HEK293 (cell line): ENCODE measurements around the gene RNASE3.
"Not testable (repeated sequence)": the region's sequence is repeated elsewhere in the genome, so short reads cannot be mapped to it uniquely, and the experiment has no call there.

Experiments
- CTCF ChIA-PET: fragments of 350-600 bp; formaldehyde crosslinking; extraction: SDS; loops from one replicate; lab custom pipeline; 2021; ENCODE audit warnings: antibody characterized with exemption; lab: Yijun Ruan, JAX
- POLR2A ChIA-PET: fragments of 300-600 bp; formaldehyde crosslinking; extraction: SDS; loops from one replicate; lab custom pipeline; 2020; ENCODE audit warnings: antibody characterized with exemption, inconsistent platforms; lab: Yijun Ruan, JAX
- H3K27ac ChIP-seq: fragments of 200-500 bp; sonication (Bioruptor generic); 2 replicates; pipeline ENCODE4 v1.5.1; 2014; ENCODE audit warnings: low read depth, low read length, control low read depth, inconsistent platforms; ENCODE audit errors: extremely low read depth
- H3K36me3 ChIP-seq, 2 experiments: fragments of 200-500 bp in 1 of 2; sonication (Bioruptor generic) in 1 of 2; 1 replicate in 1 of 2; 2 replicates in 1 of 2; pipeline ENCODE4 v1.5.1; 2014 to 2017; ENCODE audit warnings: inconsistent platforms in 2 of 2, low read length in 2 of 2; ENCODE audit not compliant: control insufficient read depth in 2 of 2, insufficient read depth in 1 of 2
- H3K4me1 ChIP-seq: fragments of 200-500 bp; sonication (Bioruptor generic); 2 replicates; pipeline ENCODE4 v1.5.1; 2014; ENCODE audit warnings: mild to moderate bottlenecking, low read length, inconsistent platforms; ENCODE audit not compliant: control insufficient read depth, insufficient read depth
- H3K4me3 ChIP-seq: 2 replicates; pipeline ENCODE4 v1.5.1; 2011; ENCODE audit warnings: low read depth, mild to moderate bottlenecking, control low read depth, low read length, moderate library complexity
- H3K9me3 ChIP-seq: fragments of 200-500 bp; sonication (Bioruptor generic); 2 replicates; pipeline ENCODE4 v1.5.1; 2014; ENCODE audit warnings: low read depth, low read length, inconsistent platforms; ENCODE audit not compliant: control insufficient read depth, insufficient read depth
- KLF1 ChIP-seq: fragments of 450-650 bp; formaldehyde crosslinking; IDR thresholded peaks from 2 replicates; pipeline ENCODE4 v1.5.1; 2016; ENCODE audit warnings: missing biosample characterization, missing genetic modification characterization
- KLF7 ChIP-seq: fragments of 450-650 bp; formaldehyde crosslinking; IDR thresholded peaks from 2 replicates; pipeline ENCODE4 v1.5.1; 2016; ENCODE audit warnings: missing biosample characterization, missing genetic modification characterization, borderline replicate concordance
- RBAK ChIP-seq: fragments of 450-650 bp; formaldehyde crosslinking; IDR thresholded peaks from 2 replicates; pipeline ENCODE4 v1.5.1; 2016; ENCODE audit warnings: missing biosample characterization, missing genetic modification characterization
- ZFHX2 ChIP-seq: fragments of 450-650 bp; formaldehyde crosslinking; conservative IDR thresholded peaks from 2 replicates; pipeline ENCODE4 v1.5.1; 2016; ENCODE audit warnings: missing biosample characterization, missing genetic modification characterization
- ZIC2 ChIP-seq: fragments of 450-650 bp; formaldehyde crosslinking; IDR thresholded peaks from 2 replicates; pipeline ENCODE4 v1.5.1; 2016; ENCODE audit warnings: missing biosample characterization, missing genetic modification characterization
- ZNF169 ChIP-seq: fragments of 450-650 bp; formaldehyde crosslinking; IDR thresholded peaks from 2 replicates; pipeline ENCODE4 v1.5.1; 2016; ENCODE audit warnings: missing biosample characterization, missing genetic modification characterization
- ZNF24 ChIP-seq: fragments of 450-650 bp; formaldehyde crosslinking; IDR thresholded peaks from 2 replicates; pipeline ENCODE4 v1.5.1; 2016; ENCODE audit warnings: missing biosample characterization, missing genetic modification characterization
- ZNF555 ChIP-seq: fragments of 450-650 bp; formaldehyde crosslinking; conservative IDR thresholded peaks from 2 replicates; pipeline ENCODE4 v1.5.1; 2017; ENCODE audit warnings: missing biosample characterization, mild to moderate bottlenecking, missing genetic modification characterization, inconsistent platforms
- ZNF626 ChIP-seq: fragments of 450-650 bp; sonication (Bioruptor Pico); formaldehyde crosslinking; IDR thresholded peaks from 2 replicates; pipeline ENCODE4 v1.5.1; 2018; ENCODE audit warnings: missing biosample characterization, missing genetic modification characterization, inconsistent platforms
- ZNF707 ChIP-seq: fragments of 450-650 bp; formaldehyde crosslinking; IDR thresholded peaks from 2 replicates; pipeline ENCODE4 v1.5.1; 2016; ENCODE audit warnings: missing biosample characterization, missing genetic modification characterization
- ZSCAN4 ChIP-seq: fragments of 450-650 bp; formaldehyde crosslinking; IDR thresholded peaks from 2 replicates; pipeline ENCODE4 v1.5.1; 2017; ENCODE audit warnings: missing biosample characterization, missing genetic modification characterization

Gene RNASE3

GRCh38 chr14:20907214-20907613 lies 16.0 kb downstream of the RNASE3 start:
- POLR2A ChIA-PET = no interaction called here

DNA sequence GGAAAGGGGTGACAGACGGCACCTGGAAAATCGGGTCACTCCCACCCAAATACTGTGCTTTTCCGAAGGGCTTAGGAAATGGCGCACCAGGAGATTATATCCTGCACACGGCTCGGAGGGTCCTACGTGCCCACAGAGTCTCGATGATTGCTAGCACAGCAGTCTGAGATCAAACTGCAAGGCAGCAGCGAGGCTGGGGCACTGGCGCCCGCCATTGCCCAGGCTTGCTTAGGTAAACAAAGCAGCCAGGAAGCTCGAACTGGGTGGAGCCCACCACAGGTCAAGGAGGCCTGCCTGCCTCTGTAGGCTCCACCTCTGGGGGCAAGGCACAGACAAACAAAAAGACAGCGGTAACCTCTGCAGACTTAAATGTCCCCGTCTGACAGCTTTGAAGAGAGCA lies 19.6 kb downstream of the RNASE3 start:
- H3K4me3 ChIP-seq, CTCF ChIA-PET, H3K36me3 ChIP-seq, H3K27ac ChIP-seq, H3K9me3 ChIP-seq, POLR2A ChIA-PET, H3K4me1 ChIP-seq: not testable (repeated sequence)

More at GRCh38 chr14:20907214-20907613, 16.0 kb downstream of the RNASE3 start:
- no peaks in the 10 kb centered on the region for H3K36me3 ChIP-seq
- no peaks in the 10 kb centered on the region for H3K4me1 ChIP-seq
- H3K27ac ChIP-seq = no peak overlapping the region
- CTCF ChIA-PET = interaction anchor here (0.5 kb wide), 1 partner anchor 40 kb away, joined by 4 read pairs; no protein-coding TSS in a partner anchor
- no peak overlapping the region for H3K4me3 ChIP-seq
- no peaks in the 10 kb centered on the region for H3K9me3 ChIP-seq
- TF ChIP-seq ZNF707 (tag by site-specific recombination) (no peak), ZSCAN4 (tag by site-specific recombination) (peak; percentile 56), KLF1 (peak; percentile 61)

GRCh38 chr14:20919038-20919756 lies 28.0 kb downstream of the RNASE3 start:
- H3K4me1 ChIP-seq, CTCF ChIA-PET, H3K27ac ChIP-seq, POLR2A ChIA-PET, H3K9me3 ChIP-seq, H3K4me3 ChIP-seq, H3K36me3 ChIP-seq: not testable (repeated sequence)

DNA sequence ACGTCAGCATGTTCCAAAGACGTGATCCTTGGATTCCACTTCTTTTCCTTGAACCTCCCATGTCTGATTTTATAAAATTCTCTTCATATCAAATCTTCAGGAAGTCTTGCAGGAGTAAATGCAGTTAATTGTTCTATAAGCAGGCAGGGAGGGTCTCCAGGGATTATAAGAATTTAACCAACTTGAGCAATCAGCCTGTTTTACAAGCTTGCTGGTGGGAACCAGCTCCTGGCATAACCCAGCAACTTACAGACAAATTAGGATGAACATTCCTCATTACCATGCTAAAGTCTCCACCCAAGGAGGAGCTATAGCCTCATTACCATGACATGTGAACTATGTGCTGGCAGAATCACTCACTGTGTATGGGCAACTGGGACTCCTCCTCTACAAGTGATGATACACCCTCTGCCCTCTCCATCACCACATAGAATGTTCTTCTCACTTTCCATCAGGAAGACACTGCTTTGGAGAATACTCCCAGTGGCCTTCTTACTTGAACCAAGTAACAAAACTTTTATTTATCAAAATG lies 32.6 kb downstream of the RNASE3 start:
- H3K27ac ChIP-seq, POLR2A ChIA-PET, H3K9me3 ChIP-seq, H3K4me1 ChIP-seq, H3K4me3 ChIP-seq, H3K36me3 ChIP-seq, CTCF ChIA-PET: not testable (repeated sequence)

- no peaks in the 10 kb centered on the region for H3K36me3 ChIP-seq
- ChIA-PET POLR2A (no interaction called here), CTCF (interaction anchor here (1.0 kb wide), 1 partner anchor 39 kb away, joined by 3 read pairs; no protein-coding TSS in a partner anchor)
- no peak overlapping the region for H3K4me3 ChIP-seq
- no peaks in the 10 kb centered on the region for H3K4me1 ChIP-seq
- no peak overlapping the region for H3K27ac ChIP-seq
- TF ChIP-seq ZFHX2 (no peak), ZNF626 (tag by site-specific recombination) (no peak), ZNF555 (no peak), ZNF169 (no peak), ZNF24 (no peak), RBAK (no peak), ZIC2 (tag by site-specific recombination) (no peak), KLF7 (tag by site-specific recombination) (no peak)
- TF ChIP-seq, all 188 proteins: peak for 0
- no peaks in the 10 kb centered on the region for H3K9me3 ChIP-seq
Observed at GRCh38 chr14:20934148-20934762, 43.1 kb downstream of the RNASE3 start.
